GM23248 (cell line): ENCODE results near the gene SCNN1B. TPM values are rescaled to one million over a fixed set of nuclear protein-coding genes. Genes with fewer than 3 reads are reported as not detected.

Experiments
- DNase-seq: peaks from one replicate; pipeline ENCODE4 v3.0.0-alpha.2; 2015
- H2AFZ ChIP-seq: fragments of 200-600 bp; sonication (generic); 2 replicates; pipeline ENCODE4 v1.6.1; 2016; ENCODE audit warnings: antibody characterized with exemption
- H3F3A ChIP-seq: fragments of 200-600 bp; sonication (generic); 2 replicates; pipeline ENCODE4 v1.6.1; 2016; ENCODE audit warnings: mild to moderate bottlenecking, antibody characterized with exemption, mixed run types; ENCODE audit not compliant: insufficient read depth
- H3K27ac ChIP-seq: fragments of 200-600 bp; sonication (generic); 2 replicates; pipeline ENCODE4 v1.5.1; 2016; ENCODE audit warnings: mild to moderate bottlenecking
- H3K27me3 ChIP-seq: fragments of 200-600 bp; sonication (generic); replicated peaks from 2 replicates; pipeline ENCODE4 v1.6.1; 2016; ENCODE audit warnings: mild to moderate bottlenecking; ENCODE audit not compliant: insufficient read depth
- H3K36me3 ChIP-seq: fragments of 200-600 bp; sonication (generic); 2 replicates; pipeline ENCODE4 v1.6.1; 2016; ENCODE audit warnings: low read depth, mild to moderate bottlenecking
- H3K4me1 ChIP-seq: fragments of 200-600 bp; sonication (generic); 2 replicates; pipeline ENCODE4 v1.6.1; 2016; ENCODE audit warnings: mild to moderate bottlenecking; ENCODE audit not compliant: insufficient read depth
- H3K4me2 ChIP-seq: fragments of 200-600 bp; sonication (generic); one replicate; pipeline ENCODE4 v1.6.1; 2016; ENCODE audit warnings: mild to moderate bottlenecking; ENCODE audit not compliant: unreplicated experiment
- H3K4me3 ChIP-seq: fragments of 200-600 bp; sonication (generic); 2 replicates; pipeline ENCODE4 v1.5.1; 2016; ENCODE audit warnings: mild to moderate bottlenecking
- H3K79me2 ChIP-seq: fragments of 200-600 bp; sonication (generic); 2 replicates; pipeline ENCODE4 v1.6.1; 2016; ENCODE audit warnings: mild to moderate bottlenecking; ENCODE audit not compliant: insufficient read depth
- H3K9ac ChIP-seq: fragments of 200-600 bp; sonication (generic); 2 replicates; pipeline ENCODE4 v1.6.1; 2016; ENCODE audit warnings: mild to moderate bottlenecking
- H3K9me2 ChIP-seq: fragments of 200-600 bp; sonication (generic); 2 replicates; pipeline ENCODE4 v1.6.1; 2016; ENCODE audit warnings: mixed run types, mild to moderate bottlenecking, moderate library complexity; ENCODE audit not compliant: insufficient read depth
- H3K9me3 ChIP-seq: fragments of 200-600 bp; sonication (generic); one replicate; pipeline ENCODE4 v1.6.1; 2017; ENCODE audit warnings: low read depth
- H4K20me1 ChIP-seq: fragments of 200-600 bp; sonication (generic); 2 replicates; pipeline ENCODE4 v1.6.0; 2016; ENCODE audit not compliant: insufficient read depth
- EZH2 ChIP-seq: fragments of 200-600 bp; sonication (generic); IDR thresholded peaks from 2 replicates; pipeline ENCODE4 v1.6.1; 2018; ENCODE audit warnings: antibody characterized with exemption, mild to moderate bottlenecking; ENCODE audit not compliant: insufficient read depth, poor library complexity, severe bottlenecking
- EZH2phosphoT487 ChIP-seq: fragments of 200-600 bp; sonication (generic); IDR thresholded peaks from 2 replicates; pipeline ENCODE4 v1.6.1; 2018; ENCODE audit warnings: antibody characterized with exemption, moderate library complexity, mild to moderate bottlenecking, low read depth; ENCODE audit not compliant: insufficient read depth
- WGBS, 2 experiments: methylation state at CpG; one replicate each; pipeline ENCODE4 v1.1.6; 2015 to 2017; ENCODE audit warnings: low lambda C conversion rate in 2 of 2, low coverage in 1 of 2; ENCODE audit errors: missing lambda C conversion rate in 2 of 2; 5-methylcytosine and 5-hydroxymethylcytosine counted together
- in situ Hi-C: fragments of 300-500 bp; cut with MboI; formaldehyde crosslinking; loops from 2 replicates; pipeline ENCODE4 v1.15.0; 2020
- polyA plus RNA-seq: library from polyadenylated mRNA; unstranded; fragments of >200 nt; fragmentation: Nextera tagmentation; extraction: Ambion mirVana; gene quantifications from 2 replicates; pipeline ENCODE4 v1.2.1, GENCODE V29; 2016
- total RNA-seq: library from RNA; depleted of rRNA; stranded (reverse); fragments of >200 nt; shearing (Covaris generic); gene quantifications from 2 replicates; pipeline ENCODE4 v1.2.3, GENCODE V29; 2014

Gene SCNN1B
- total and polyA plus RNA-seq, 2 experiments from 2014 or later: not detected

GRCh38 chr16:23276821-23277220, 25.3 kb upstream of the SCNN1B start:
- no peaks in the 10 kb centered on the region for H4K20me1 ChIP-seq
- H3K79me2 ChIP-seq: no peaks in the 10 kb centered on the region
- peaks cover 7% of the 10 kb centered on the region; the same call in 1 of the 2 replicates for H3K4me1 ChIP-seq
- H3K9me2 ChIP-seq: no peaks in the 10 kb centered on the region
- H3K9ac ChIP-seq: no peak overlapping the region
- no peak overlapping the region for H3K4me3 ChIP-seq
- no peaks in the 10 kb centered on the region for H3K9me3 ChIP-seq
- TF ChIP-seq EZH2phosphoT487 (no peak), EZH2 (no peak)
- no peak for DNase-seq
- 40 to 52% methylated on average over 4 of the region's 4 CpGs for WGBS, 2 experiments
- no peak overlapping the region for H2AFZ ChIP-seq
- H3K27me3 ChIP-seq: no peaks in the 10 kb centered on the region
- in situ Hi-C loops: no loop called here
- H3K36me3 ChIP-seq: no peaks in the 10 kb centered on the region
- no peak overlapping the region for H3K4me2 ChIP-seq
- H3K27ac ChIP-seq: no peak overlapping the region
- H3F3A ChIP-seq: no peaks in the 10 kb centered on the region; the same call in 1 of the 2 replicates

GRCh38 chr16:23278031-23278430, 24.1 kb upstream of the SCNN1B start:
- Histone ChIP-seq H3F3A (no peaks in the 10 kb centered on the region; the same call in 1 of the 2 replicates), H3K79me2 (no peaks in the 10 kb centered on the region), H3K4me3 (no peak overlapping the region), H3K27me3 (no peaks in the 10 kb centered on the region), H3K27ac (no peak overlapping the region), H4K20me1 (no peaks in the 10 kb centered on the region), H3K4me2 (no peak overlapping the region), H3K9ac (no peak overlapping the region), H3K36me3 (no peaks in the 10 kb centered on the region), H3K4me1 (peaks cover 7% of the 10 kb centered on the region; the same call in 1 of the 2 replicates), H2AFZ (no peak overlapping the region), H3K9me3 (no peaks in the 10 kb centered on the region), H3K9me2 (no peaks in the 10 kb centered on the region)
- WGBS, 2 experiments: 26 to 31% methylated on average over 2 of the region's 2 CpGs
- no peak for DNase-seq
- in situ Hi-C loops: no loop called here
- TF ChIP-seq EZH2 (no peak), EZH2phosphoT487 (no peak)

DNA sequence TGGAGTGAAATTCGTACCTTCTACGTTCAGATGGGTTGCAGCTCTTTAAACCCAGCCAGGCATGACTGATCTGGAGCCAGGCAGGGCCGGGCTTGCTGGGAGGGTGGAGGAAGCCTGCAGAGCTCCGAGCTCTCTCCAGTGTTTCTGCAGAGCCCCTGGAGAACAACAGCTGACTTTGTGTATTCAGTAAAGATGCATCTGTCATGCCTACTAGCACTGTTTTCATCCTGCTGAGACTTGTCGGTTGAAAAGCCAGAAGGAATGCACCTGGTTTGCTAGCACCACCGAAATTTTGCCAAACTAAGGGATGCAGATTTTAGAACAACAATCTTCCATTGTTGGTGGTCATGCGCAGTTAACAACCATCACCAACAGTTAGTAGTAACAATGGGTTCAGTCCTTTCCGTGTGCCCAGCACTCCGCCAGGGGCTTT, 22.4 kb upstream of the SCNN1B start:
- H3K4me2 ChIP-seq: no peak overlapping the region
- no peaks in the 10 kb centered on the region for H3K79me2 ChIP-seq

DNA sequence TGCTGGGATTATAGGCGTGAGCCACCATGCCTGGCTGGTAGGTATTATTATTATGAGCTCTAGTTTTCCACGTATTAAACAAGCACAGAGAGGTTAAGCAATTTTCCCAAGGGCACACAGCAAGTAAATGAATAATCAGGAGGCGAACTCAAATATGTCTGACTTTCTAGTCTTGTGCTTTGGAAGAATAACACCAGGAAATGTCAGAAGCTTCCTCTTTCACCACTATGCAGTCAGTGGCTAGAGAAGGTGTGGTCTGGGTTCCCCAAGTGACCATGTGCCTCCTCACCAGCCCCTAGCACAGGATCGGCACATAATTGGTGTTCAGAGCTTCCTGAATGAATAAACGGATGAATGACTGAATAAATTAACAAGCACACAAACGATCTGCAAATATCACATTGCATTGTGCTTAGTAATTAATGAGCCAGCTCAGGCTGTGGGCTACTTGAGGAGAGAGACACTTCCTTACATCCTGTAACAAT, 21.6 kb upstream of the SCNN1B start:
- Histone ChIP-seq H3K36me3 (no peaks in the 10 kb centered on the region), H3K4me3 (no peak overlapping the region), H3K4me1 (peaks cover 7% of the 10 kb centered on the region; the same call in 1 of the 2 replicates), H3K9me3 (no peaks in the 10 kb centered on the region), H2AFZ (peak overlapping the region; percentile 47; the same call in 1 of the 2 replicates), H3K27me3 (no peaks in the 10 kb centered on the region), H3K9ac (no peak overlapping the region), H4K20me1 (no peaks in the 10 kb centered on the region), H3F3A (no peaks in the 10 kb centered on the region; the same call in 1 of the 2 replicates), H3K9me2 (no peaks in the 10 kb centered on the region), H3K79me2 (no peaks in the 10 kb centered on the region), H3K27ac (no peak overlapping the region), H3K4me2 (no peak overlapping the region)
- WGBS, 2 experiments: 35 to 36% methylated on average over 6 of the region's 6 CpGs
- in situ Hi-C loops: no loop called here
- TF ChIP-seq EZH2phosphoT487 (no peak), EZH2 (no peak)
- peak; percentile 39 for DNase-seq

More for the DNA sequence above, 22.4 kb upstream of the SCNN1B start:
- H4K20me1 ChIP-seq: no peaks in the 10 kb centered on the region
- DNase-seq: no peak
- no peaks in the 10 kb centered on the region; the same call in 1 of the 2 replicates for H3F3A ChIP-seq
- H3K9me2 ChIP-seq: no peaks in the 10 kb centered on the region
- no peak overlapping the region for H3K9ac ChIP-seq
- WGBS, 2 experiments: 40 to 41% methylated on average over 9 of the region's 9 CpGs
- H2AFZ ChIP-seq: no peak overlapping the region
- no peaks in the 10 kb centered on the region for H3K27me3 ChIP-seq
- no peaks in the 10 kb centered on the region for H3K36me3 ChIP-seq
- H3K9me3 ChIP-seq: no peaks in the 10 kb centered on the region
- no peak overlapping the region for H3K27ac ChIP-seq
- in situ Hi-C loops: no loop called here
- H3K4me3 ChIP-seq: no peak overlapping the region
- TF ChIP-seq EZH2: no peak
- no peak for TF ChIP-seq EZH2phosphoT487
- peaks cover 7% of the 10 kb centered on the region; the same call in 1 of the 2 replicates for H3K4me1 ChIP-seq

DNA sequence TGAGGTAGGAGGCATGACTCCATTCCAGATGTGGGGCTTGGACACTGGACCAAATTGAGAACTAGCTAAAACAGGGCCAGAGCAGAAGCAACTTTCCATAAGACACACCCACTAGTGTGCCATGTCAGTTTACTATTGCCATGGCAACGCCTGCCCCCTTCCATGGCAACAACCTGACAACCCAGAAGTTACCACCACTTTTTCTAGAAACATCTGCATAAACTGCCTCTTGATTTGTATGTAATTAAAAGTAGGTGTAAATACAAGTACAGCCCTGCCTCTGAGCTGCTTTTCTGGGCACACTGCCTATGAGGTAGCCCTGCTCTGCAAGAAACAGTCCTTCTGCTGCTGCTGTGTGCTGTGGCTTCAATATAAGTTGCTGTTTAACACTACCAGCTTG, 19.5 kb upstream of the SCNN1B start:
- Histone ChIP-seq H3K79me2 (no peaks in the 10 kb centered on the region), H3K4me2 (no peak overlapping the region), H3K4me3 (no peak overlapping the region), H4K20me1 (no peaks in the 10 kb centered on the region), H3K9ac (no peak overlapping the region), H3K27ac (no peak overlapping the region), H3K27me3 (no peaks in the 10 kb centered on the region), H2AFZ (no peak overlapping the region), H3K9me3 (no peaks in the 10 kb centered on the region), H3K4me1 (peaks cover 12% of the 10 kb centered on the region; the same call in 1 of the 2 replicates), H3K36me3 (no peaks in the 10 kb centered on the region), H3F3A (peaks cover 4% of the 10 kb centered on the region; the same call in 1 of the 2 replicates), H3K9me2 (no peaks in the 10 kb centered on the region)
- TF ChIP-seq EZH2phosphoT487 (no peak), EZH2 (no peak)
- peak; percentile 13 for DNase-seq
- in situ Hi-C loops: no loop called here
- 78 to 85% methylated on average over 1 of the region's 1 CpG for WGBS, 2 experiments
